K562 (cell line): ENCODE results near the gene TNFAIP8L2. TPM values are rescaled to one million over a fixed set of nuclear protein-coding genes. Genes with fewer than 3 reads are reported as not detected.
A peak's percentile ranks its signal among the peaks of the same experiment; 100 is the strongest.

Experiments used
- C11orf30 ChIP-seq: fragments of 450-650 bp; IDR thresholded peaks from 2 replicates; pipeline ENCODE4 v1.6.1; 2016; ENCODE audit warnings: low read depth, mild to moderate bottlenecking
- DMBX1 ChIP-seq: fragments of 250-450 bp; sonication (Bioruptor Pico); IDR thresholded peaks from 2 replicates; pipeline ENCODE4 v1.8.0; 2022; ENCODE audit warnings: inconsistent platforms, mild to moderate bottlenecking, moderate library complexity, borderline replicate concordance
- HDGF ChIP-seq: fragments of 450-650 bp; IDR thresholded peaks from 2 replicates; pipeline ENCODE4 v1.6.1; 2016
- LCOR ChIP-seq: sonication (generic); formaldehyde crosslinking; IDR thresholded peaks from 2 replicates; pipeline ENCODE4 v1.8.0; 2022; ENCODE audit warnings: mild to moderate bottlenecking, missing genetic modification reagents
- MEF2D ChIP-seq: conservative IDR thresholded peaks from 2 replicates; pipeline ENCODE4 v1.6.1; 2016; ENCODE audit warnings: low read depth, missing genetic modification characterization, missing compliant biosample characterization
- PML ChIP-seq: IDR thresholded peaks from 2 replicates; pipeline ENCODE4 v1.6.1; 2012; ENCODE audit warnings: low read length, inconsistent platforms
- POLR2B ChIP-seq: fragments of 450-650 bp; IDR thresholded peaks from 2 replicates; pipeline ENCODE4 v1.6.1; 2018; ENCODE audit warnings: low read depth; ENCODE audit not compliant: partially characterized antibody
- RFX5 ChIP-seq: IDR thresholded peaks from 2 replicates; pipeline ENCODE4 v1.6.1; 2011; ENCODE audit warnings: low read depth, mild to moderate bottlenecking, improper control_type of control experiment, low read length
- SAFB ChIP-seq: fragments of 200-400 bp; formaldehyde crosslinking; IDR thresholded peaks from 2 replicates; pipeline ENCODE4 v1.6.1; 2017; ENCODE audit warnings: low read depth, low read length, borderline replicate concordance
- SMAD3 ChIP-seq: fragments of 450-650 bp; formaldehyde crosslinking; conservative IDR thresholded peaks from 2 replicates; pipeline ENCODE4 v1.4.0; 2020; ENCODE audit warnings: mild to moderate bottlenecking
- UBTF ChIP-seq, 2 experiments: IDR thresholded peaks; 2 replicates each; pipeline ENCODE4 v1.6.1; 2012; ENCODE audit warnings: improper control_type of control experiment in 2 of 2, low read depth in 2 of 2, low read length in 2 of 2, borderline replicate concordance in 1 of 2
- ZBTB2 ChIP-seq: fragments of 450-650 bp; IDR thresholded peaks from 2 replicates; pipeline ENCODE4 v1.6.1; 2016; ENCODE audit warnings: antibody characterized with exemption
- polyA plus RNA-seq, 8 experiments: library from polyadenylated mRNA; depleted of rRNA in 4 of 8; stranded (reverse) in 5 of 8; unstranded in 3 of 8; fragments of >200 nt; fragmentation: Nextera tagmentation in 2 of 8; fragmentation: Illumina TruSeq in 1 of 8; extraction: Ambion mirVana in 2 of 8; extraction: Trizol in 1 of 8; gene quantifications; 2 replicates each; pipeline versions ENCODE4 v1.2.1 to v1.2.3, GENCODE V29; 2011 to 2014; ENCODE audit warnings: inconsistent platforms in 1 of 8, missing spikeins in 1 of 8
- total RNA-seq, 7 experiments: library from RNA; depleted of rRNA in 6 of 7; stranded (reverse); fragments of >200 nt in 6 of 7; fragmentation: Illumina TruSeq in 2 of 7; extraction: Trizol in 2 of 7; gene quantifications; 2 replicates each; pipeline versions ENCODE4 v1.2.1 to v1.2.3, GENCODE V29; 2011 to 2021; ENCODE audit warnings: low replicate concordance in 1 of 7

Gene TNFAIP8L2
- total and polyA plus RNA-seq, 9 of the 15 experiments (the other 6 are each of a cell fraction or from before 2014, with no cell fraction given), result 0.05 to 1.7 (median 0.52) TPM

- TF ChIP-seq RFX5, result no peak
- no peak for TF ChIP-seq C11orf30
- TF ChIP-seq SMAD3 (CRISPR knock-in tag), result no peak
- no peak for TF ChIP-seq DMBX1 (CRISPR knock-in tag)
- 0 out of 2 replicates have a peak, but pooled peaks have one; percentile 48 for TF ChIP-seq MEF2D (tag)
- 0 out of 2 replicates have a peak, but pooled peaks have one; percentile 46 for TF ChIP-seq ZBTB2
- TF ChIP-seq POLR2B, result peak; percentile 32
- TF ChIP-seq SAFB, result no peak
- TF ChIP-seq HDGF, result peak; percentile 76; the same call in 1 of the 2 replicates
- no peak for TF ChIP-seq UBTF (IDR thresholded peaks at IDR 0.05; ENCODE audit: borderline replicate concordance in 1 of 2, low read depth in 2 of 2, low read length in 2 of 2)
- peak; percentile 70; the same call in 1 of the 2 replicates for TF ChIP-seq LCOR (CRISPR knock-in tag)
- 0 out of 2 replicates have a peak, but pooled peaks have one; percentile 12 for TF ChIP-seq PML
Measured at GRCh38 chr1:151165281-151165737, 8.9 kb downstream of the TNFAIP8L2 start (continued).
